Sigmoid colon (tissue), 3 donors: Measurements from ENCODE around the gene KCNA10.

Source experiments
- POLR2A ChIP-seq, 2 donors: fragments of 450-650 bp; IDR thresholded peaks; one replicate each; pipeline ENCODE4 v1.6.1; 2016; ENCODE audit warnings: antibody characterized with exemption in 2 of 2, mild to moderate bottlenecking in 2 of 2, moderate library complexity in 2 of 2
- TF ChIP-seq, protein P1 (sequence below), 4 experiments: fragments of 450-650 bp in 3 of 4; fragments of 200-600 bp in 1 of 4; IDR thresholded peaks; one replicate each; pipeline ENCODE4 v1.5.1; 2016 to 2019; ENCODE audit warnings: antibody characterized with exemption in 4 of 4, mild to moderate bottlenecking in 3 of 4, moderate library complexity in 2 of 4

DNA sequence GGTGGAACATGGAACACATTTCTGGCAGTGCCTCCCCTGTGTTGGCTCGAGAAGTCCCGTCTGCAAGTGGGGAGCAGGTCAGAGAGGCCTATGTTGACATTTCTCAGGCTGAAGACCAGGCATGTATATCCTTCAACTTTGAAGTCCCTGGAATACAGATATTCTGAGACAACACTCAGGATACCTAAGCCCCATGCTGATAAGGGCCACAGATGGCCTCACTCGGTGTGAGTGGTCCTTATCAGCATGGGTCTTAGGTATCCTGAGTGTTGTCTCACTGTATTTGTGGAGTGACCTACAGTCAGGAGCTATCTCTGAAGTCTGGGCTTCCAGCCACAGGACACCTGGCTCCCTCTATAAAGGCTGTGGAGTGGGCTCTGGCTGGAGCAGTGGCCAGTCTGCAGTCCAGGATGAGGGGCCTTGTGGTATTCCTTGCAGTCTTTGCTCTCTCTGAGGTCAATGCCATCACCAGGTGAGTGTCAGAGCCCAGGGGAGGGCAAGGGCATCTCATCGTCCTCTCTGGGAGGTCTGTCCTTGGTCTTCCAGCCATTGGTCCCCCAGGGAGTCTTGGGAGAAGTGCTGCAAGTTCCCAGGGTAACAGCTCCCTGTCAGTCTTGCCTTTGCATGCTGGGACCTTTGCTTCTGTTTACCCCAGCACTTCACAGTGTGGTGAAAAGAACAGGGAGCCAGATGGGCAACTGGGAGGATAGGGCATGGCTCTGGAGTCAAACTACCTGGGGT is 38.4 kb downstream of the KCNA10 start:
- TF ChIP-seq, protein P1, sequence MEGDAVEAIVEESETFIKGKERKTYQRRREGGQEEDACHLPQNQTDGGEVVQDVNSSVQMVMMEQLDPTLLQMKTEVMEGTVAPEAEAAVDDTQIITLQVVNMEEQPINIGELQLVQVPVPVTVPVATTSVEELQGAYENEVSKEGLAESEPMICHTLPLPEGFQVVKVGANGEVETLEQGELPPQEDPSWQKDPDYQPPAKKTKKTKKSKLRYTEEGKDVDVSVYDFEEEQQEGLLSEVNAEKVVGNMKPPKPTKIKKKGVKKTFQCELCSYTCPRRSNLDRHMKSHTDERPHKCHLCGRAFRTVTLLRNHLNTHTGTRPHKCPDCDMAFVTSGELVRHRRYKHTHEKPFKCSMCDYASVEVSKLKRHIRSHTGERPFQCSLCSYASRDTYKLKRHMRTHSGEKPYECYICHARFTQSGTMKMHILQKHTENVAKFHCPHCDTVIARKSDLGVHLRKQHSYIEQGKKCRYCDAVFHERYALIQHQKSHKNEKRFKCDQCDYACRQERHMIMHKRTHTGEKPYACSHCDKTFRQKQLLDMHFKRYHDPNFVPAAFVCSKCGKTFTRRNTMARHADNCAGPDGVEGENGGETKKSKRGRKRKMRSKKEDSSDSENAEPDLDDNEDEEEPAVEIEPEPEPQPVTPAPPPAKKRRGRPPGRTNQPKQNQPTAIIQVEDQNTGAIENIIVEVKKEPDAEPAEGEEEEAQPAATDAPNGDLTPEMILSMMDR (IDR thresholded peaks at IDR 0.05), result no peak
- TF ChIP-seq POLR2A (IDR thresholded peaks at IDR 0.05), result no peak
